Neutrophil (primary cell): ENCODE data around the gene YBEY.

ENCODE experiments used
- H3K27ac ChIP-seq: fragments of 200-600 bp; sonication (generic); 2 replicates; pipeline ENCODE4 v1.5.1; 2016; ENCODE audit warnings: mild to moderate bottlenecking, moderate library complexity
- H3K27me3 ChIP-seq: fragments of 200-600 bp; sonication (generic); 2 replicates; pipeline ENCODE4 v1.6.0; 2016; ENCODE audit warnings: mild to moderate bottlenecking
- H3K36me3 ChIP-seq: fragments of 200-600 bp; sonication (generic); 2 replicates; pipeline ENCODE4 v1.5.1; 2017
- H3K4me1 ChIP-seq, 2 experiments: fragments of 200-600 bp in 1 of 2; sonication (generic) in 1 of 2; 1 replicate in 1 of 2; 2 replicates in 1 of 2; pipeline versions ENCODE4 v1.5.1 to v1.6.1; 2013 to 2016; ENCODE audit warnings: low read depth in 1 of 2, low read length in 1 of 2, mild to moderate bottlenecking in 1 of 2, moderate library complexity in 1 of 2; ENCODE audit not compliant: control insufficient read depth in 1 of 2, insufficient read depth in 1 of 2
- H3K4me3 ChIP-seq, 2 experiments: fragments of 200-600 bp in 1 of 2; sonication (generic) in 1 of 2; 1 replicate in 1 of 2; 2 replicates in 1 of 2; pipeline ENCODE4 v1.5.1; 2013 to 2016; ENCODE audit warnings: low read depth in 1 of 2, low read length in 1 of 2, mild to moderate bottlenecking in 1 of 2, moderate library complexity in 1 of 2
- H3K9me3 ChIP-seq: fragments of 200-600 bp; sonication (generic); 2 replicates; pipeline ENCODE4 v1.5.1; 2016
- TF ChIP-seq, protein P1 (sequence below): fragments of 200-600 bp; sonication (generic); IDR thresholded peaks from 2 replicates; pipeline ENCODE4 v1.5.1; 2016; ENCODE audit warnings: antibody characterized with exemption

Gene YBEY

DNA sequence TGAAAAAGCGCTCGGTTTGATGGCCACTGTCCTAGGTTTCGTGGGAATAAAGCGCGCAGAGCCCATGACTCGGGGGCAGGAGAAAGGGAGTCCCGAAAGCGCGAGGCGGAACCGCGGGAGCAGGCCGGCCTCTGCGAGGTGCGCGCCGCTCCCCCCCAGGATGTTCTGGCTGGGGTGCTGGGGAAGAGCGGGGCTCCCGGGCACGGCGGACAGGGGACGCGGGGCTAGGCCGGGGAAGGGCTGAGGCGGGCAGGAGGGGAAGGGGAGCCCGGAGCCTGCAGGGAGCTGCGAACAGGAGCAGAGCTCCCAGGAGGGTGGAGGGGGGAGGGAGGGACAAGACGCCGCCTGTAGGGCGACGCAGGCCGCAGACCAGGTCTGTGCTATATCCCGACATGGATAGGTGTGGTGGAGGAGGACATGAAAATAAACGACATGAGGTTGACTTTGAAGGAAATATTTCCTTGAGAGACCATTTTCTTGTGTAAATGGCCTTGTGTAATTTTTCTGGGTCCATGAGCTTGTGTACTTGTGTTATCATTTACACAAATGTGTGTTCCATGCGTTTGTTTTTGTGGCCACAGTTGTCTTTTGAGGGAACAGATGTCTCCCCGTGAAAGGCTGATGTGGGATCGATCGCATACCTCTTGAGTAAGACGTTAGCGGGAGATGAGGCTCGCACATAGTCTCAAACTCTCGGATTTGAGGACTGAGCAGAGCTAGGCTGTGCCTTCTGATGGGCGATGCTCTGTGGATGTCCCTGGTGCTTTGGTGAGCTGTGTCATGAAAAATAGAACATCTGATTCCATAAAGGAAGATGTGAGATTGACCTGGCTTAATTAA, 39.2 kb downstream of the YBEY start:
- Histone ChIP-seq H3K36me3 (peaks cover 9% of the 10 kb centered on the region), H3K27me3 (no peaks in the 10 kb centered on the region), H3K4me3 (peak overlapping the region; percentile 96 to 100), H3K27ac (peak overlapping the region; percentile 94), H3K9me3 (no peaks in the 10 kb centered on the region), H3K4me1 (peaks cover 40 to 44% of the 10 kb centered on the region in 2 experiments)
- TF ChIP-seq, protein P1, sequence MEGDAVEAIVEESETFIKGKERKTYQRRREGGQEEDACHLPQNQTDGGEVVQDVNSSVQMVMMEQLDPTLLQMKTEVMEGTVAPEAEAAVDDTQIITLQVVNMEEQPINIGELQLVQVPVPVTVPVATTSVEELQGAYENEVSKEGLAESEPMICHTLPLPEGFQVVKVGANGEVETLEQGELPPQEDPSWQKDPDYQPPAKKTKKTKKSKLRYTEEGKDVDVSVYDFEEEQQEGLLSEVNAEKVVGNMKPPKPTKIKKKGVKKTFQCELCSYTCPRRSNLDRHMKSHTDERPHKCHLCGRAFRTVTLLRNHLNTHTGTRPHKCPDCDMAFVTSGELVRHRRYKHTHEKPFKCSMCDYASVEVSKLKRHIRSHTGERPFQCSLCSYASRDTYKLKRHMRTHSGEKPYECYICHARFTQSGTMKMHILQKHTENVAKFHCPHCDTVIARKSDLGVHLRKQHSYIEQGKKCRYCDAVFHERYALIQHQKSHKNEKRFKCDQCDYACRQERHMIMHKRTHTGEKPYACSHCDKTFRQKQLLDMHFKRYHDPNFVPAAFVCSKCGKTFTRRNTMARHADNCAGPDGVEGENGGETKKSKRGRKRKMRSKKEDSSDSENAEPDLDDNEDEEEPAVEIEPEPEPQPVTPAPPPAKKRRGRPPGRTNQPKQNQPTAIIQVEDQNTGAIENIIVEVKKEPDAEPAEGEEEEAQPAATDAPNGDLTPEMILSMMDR: no peak

DNA sequence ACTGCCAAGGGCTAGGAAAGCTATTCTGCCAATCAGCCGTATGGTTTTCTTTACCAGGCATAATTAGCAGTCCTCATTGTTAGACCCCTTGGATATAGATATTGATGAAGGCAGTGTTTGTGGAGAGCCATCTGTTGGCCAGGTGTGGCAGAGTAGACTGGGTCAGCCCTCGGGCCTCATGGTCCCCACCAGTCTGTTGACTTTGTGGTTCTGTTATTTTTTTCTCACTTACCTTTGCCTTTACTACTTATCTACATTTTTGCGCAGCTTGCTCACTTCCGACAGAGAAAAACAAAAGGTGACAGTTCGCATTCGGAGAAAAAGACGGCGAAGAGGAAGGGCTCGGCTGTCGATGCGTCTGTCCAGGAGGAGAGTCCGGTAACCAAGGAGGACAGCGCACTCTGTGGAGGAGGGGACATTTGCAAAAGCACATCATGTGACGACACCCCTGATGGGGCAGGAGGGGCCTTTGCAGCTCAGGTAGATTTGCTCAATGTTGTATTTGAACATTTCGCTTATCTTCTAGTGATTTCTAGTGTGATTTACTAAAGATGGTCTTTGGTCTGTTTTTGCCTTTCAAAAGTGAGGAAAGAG, 40.1 kb downstream of the YBEY start:
- no peaks in the 10 kb centered on the region for H3K9me3 ChIP-seq
- peaks cover 9% of the 10 kb centered on the region for H3K36me3 ChIP-seq
- H3K4me1 ChIP-seq: peaks cover 33 to 35% of the 10 kb centered on the region in 2 experiments
- H3K4me3 ChIP-seq: no peak overlapping the region
- TF ChIP-seq, protein P1: no peak
- no peaks in the 10 kb centered on the region for H3K27me3 ChIP-seq
- no peak overlapping the region for H3K27ac ChIP-seq

- TF ChIP-seq, protein P1: no peak
- Histone ChIP-seq H3K4me1 (peaks cover 19 to 20% of the 10 kb centered on the region in 2 experiments), H3K9me3 (no peaks in the 10 kb centered on the region), H3K27ac (no peak overlapping the region), H3K27me3 (no peaks in the 10 kb centered on the region), H3K4me3 (no peak overlapping the region), H3K36me3 (peaks cover 9% of the 10 kb centered on the region)
Measured at GRCh38 chr21:46327711-46328110, 41.6 kb downstream of the YBEY start.

GRCh38 chr21:46328151-46328550, 42.0 kb downstream of the YBEY start:
- Histone ChIP-seq H3K27me3 (no peaks in the 10 kb centered on the region), H3K9me3 (no peaks in the 10 kb centered on the region), H3K36me3 (peaks cover 9% of the 10 kb centered on the region), H3K4me3 (no peak overlapping the region), H3K4me1 (peaks cover 15 to 16% of the 10 kb centered on the region in 2 experiments), H3K27ac (no peak overlapping the region)
- TF ChIP-seq, protein P1: no peak

DNA sequence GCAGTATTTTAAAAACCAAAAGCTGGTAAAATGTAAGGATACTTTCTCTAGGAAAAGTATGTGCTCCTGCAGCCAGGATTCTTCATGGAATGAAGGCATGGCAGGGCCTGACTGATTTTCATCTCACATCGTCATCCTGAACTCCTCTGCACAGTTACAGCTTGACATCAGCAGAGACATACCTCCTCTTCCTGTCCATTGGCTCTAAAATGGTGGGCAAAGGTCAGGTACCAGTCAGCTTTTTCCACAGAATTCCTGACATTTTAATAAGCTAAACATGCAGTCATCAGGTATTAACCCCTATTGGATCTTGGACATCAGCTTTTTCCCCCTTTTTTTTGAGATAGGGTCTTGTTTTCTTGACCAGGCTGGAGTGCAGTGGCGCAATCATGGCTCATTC, 43.7 kb downstream of the YBEY start:
- TF ChIP-seq, protein P1: no peak
- H3K36me3 ChIP-seq: peaks cover 11% of the 10 kb centered on the region
- H3K4me3 ChIP-seq: no peak overlapping the region

More for the DNA sequence above, 43.7 kb downstream of the YBEY start:
- Histone ChIP-seq H3K4me1 (peaks cover 10 to 12% of the 10 kb centered on the region in 2 experiments), H3K27me3 (no peaks in the 10 kb centered on the region), H3K9me3 (no peaks in the 10 kb centered on the region), H3K27ac (no peak overlapping the region)
